K562 (cell line): ENCODE data around the gene CPLX3. TPM values are rescaled to one million over a fixed set of nuclear protein-coding genes. Genes with fewer than 3 reads are reported as not detected.
A peak's percentile ranks its signal among the peaks of the same experiment; 100 is the strongest.

ENCODE experiments used
- ADNP ChIP-seq: fragments of 200-800 bp; sonication (Bioruptor generic); IDR thresholded peaks from 2 replicates; pipeline ENCODE4 v1.6.1; 2016; ENCODE audit warnings: missing genetic modification characterization, missing compliant biosample characterization
- BCLAF1 ChIP-seq, 2 experiments: fragments of 450-650 bp in 1 of 2; IDR thresholded peaks; 2 replicates each; pipeline ENCODE4 v1.6.1; 2011 to 2017; ENCODE audit warnings: low read depth in 2 of 2, antibody characterized with exemption in 1 of 2, borderline replicate concordance in 1 of 2, low read length in 1 of 2, mild to moderate bottlenecking in 1 of 2, mixed read lengths in 1 of 2; ENCODE audit not compliant: control insufficient read depth in 1 of 2
- DPF2 ChIP-seq: fragments of 450-650 bp; IDR thresholded peaks from 2 replicates; pipeline ENCODE4 v1.6.1; 2016
- HDGF ChIP-seq: fragments of 450-650 bp; IDR thresholded peaks from 2 replicates; pipeline ENCODE4 v1.6.1; 2016
- HINFP ChIP-seq: fragments of 450-650 bp; conservative IDR thresholded peaks from 2 replicates; pipeline ENCODE4 v1.6.1; 2016; ENCODE audit warnings: missing genetic modification characterization, low read depth, mild to moderate bottlenecking, control low read depth, missing compliant biosample characterization
- MAFF ChIP-seq: IDR thresholded peaks from 2 replicates; pipeline ENCODE4 v1.6.1; 2012; ENCODE audit warnings: low read length, improper control_type of control experiment
- MTA1 ChIP-seq: fragments of 450-650 bp; IDR thresholded peaks from 2 replicates; pipeline ENCODE4 v1.6.1; 2017; ENCODE audit warnings: borderline replicate concordance
- NR1H2 ChIP-seq: sonication (generic); formaldehyde crosslinking; IDR thresholded peaks from 2 replicates; pipeline ENCODE4 v1.4.0; 2020; ENCODE audit warnings: mild to moderate bottlenecking, missing genetic modification reagents
- RHOXF2B ChIP-seq: fragments of 250-450 bp; sonication (Bioruptor Pico); conservative IDR thresholded peaks from 2 replicates; pipeline ENCODE4 v1.5.1; 2021
- SMARCE1 ChIP-seq: fragments of 450-650 bp; IDR thresholded peaks from 2 replicates; pipeline ENCODE4 v1.7.1; 2016; ENCODE audit warnings: mild to moderate bottlenecking
- SNIP1 ChIP-seq: fragments of 450-650 bp; IDR thresholded peaks from 2 replicates; pipeline ENCODE4 v1.7.1; 2017; ENCODE audit warnings: low read depth, mild to moderate bottlenecking
- SNRNP70 ChIP-seq: fragments of 200-400 bp; formaldehyde crosslinking; optimal IDR thresholded peaks from 2 replicates; pipeline ENCODE3; 2017; ENCODE audit warnings: low read depth, low read length
- SRF ChIP-seq, 2 experiments: fragments of 250-450, 450-650 bp in 1 of 2; sonication (Bioruptor Pico) in 1 of 2; sonication (generic) in 1 of 2; formaldehyde crosslinking; IDR thresholded peaks; 2 replicates each; pipeline versions ENCODE4 v1.5.0 to v1.5.1; 2020 to 2022; ENCODE audit warnings: mild to moderate bottlenecking in 1 of 2, missing genetic modification reagents in 1 of 2
- TSC22D4 ChIP-seq: fragments of 450-650 bp; IDR thresholded peaks from 2 replicates; pipeline ENCODE4 v1.6.1; 2016; ENCODE audit warnings: missing genetic modification characterization, missing biosample characterization, control low read depth
- XRCC5 ChIP-seq: fragments of 200-400 bp; formaldehyde crosslinking; IDR thresholded peaks from 2 replicates; pipeline ENCODE4 v1.6.1; 2017; ENCODE audit warnings: low read depth, mild to moderate bottlenecking, low read length
- ZBTB26 ChIP-seq: fragments of 450-650 bp; formaldehyde crosslinking; IDR thresholded peaks from 2 replicates; pipeline ENCODE4 v1.4.0; 2022; ENCODE audit warnings: missing genetic modification characterization
- ZFP36 ChIP-seq: fragments of 150-350 bp; IDR thresholded peaks from 2 replicates; pipeline ENCODE4 v1.6.1; 2018; ENCODE audit warnings: low read length, low read depth; ENCODE audit not compliant: partially characterized antibody
- ZNF175 ChIP-seq: fragments of 200-800 bp; sonication (Bioruptor generic); IDR thresholded peaks from 2 replicates; pipeline ENCODE4 v1.6.1; 2016; ENCODE audit warnings: low read depth, mild to moderate bottlenecking, missing genetic modification characterization, missing compliant biosample characterization
- ZNF184 ChIP-seq: sonication (generic); formaldehyde crosslinking; IDR thresholded peaks from 2 replicates; pipeline ENCODE4 v1.5.0; 2020; ENCODE audit warnings: missing genetic modification reagents
- ZNF717 ChIP-seq: fragments of 250-450 bp; sonication (Bioruptor Pico); IDR thresholded peaks from 2 replicates; pipeline ENCODE4 v1.5.0; 2021
- ZNF740 ChIP-seq, 3 experiments: fragments of 200-800 bp in 1 of 3; sonication (Bioruptor generic) in 1 of 3; sonication (generic) in 1 of 3; formaldehyde crosslinking in 1 of 3; IDR thresholded peaks; 2 replicates each; pipeline versions ENCODE4 v1.6.1 to v1.8.0; 2016 to 2022; ENCODE audit warnings: mild to moderate bottlenecking in 2 of 3, missing compliant biosample characterization in 2 of 3, missing genetic modification characterization in 2 of 3, missing genetic modification reagents in 1 of 3
- ZNF764 ChIP-seq: fragments of 250-450 bp; sonication (Bioruptor Pico); IDR thresholded peaks from 2 replicates; pipeline ENCODE4 v1.4.0; 2020; ENCODE audit warnings: low read depth, mild to moderate bottlenecking, moderate library complexity
- ZNF830 ChIP-seq: fragments of 250-450 bp; sonication (Bioruptor Pico); IDR thresholded peaks from 2 replicates; pipeline ENCODE4 v1.5.0; 2021; ENCODE audit warnings: mild to moderate bottlenecking
- polyA plus RNA-seq, 8 experiments: library from polyadenylated mRNA; depleted of rRNA in 4 of 8; stranded (reverse) in 5 of 8; unstranded in 3 of 8; fragments of >200 nt; fragmentation: Nextera tagmentation in 2 of 8; fragmentation: Illumina TruSeq in 1 of 8; extraction: Ambion mirVana in 2 of 8; extraction: Trizol in 1 of 8; gene quantifications; 2 replicates each; pipeline versions ENCODE4 v1.2.1 to v1.2.3, GENCODE V29; 2011 to 2014; ENCODE audit warnings: inconsistent platforms in 1 of 8, missing spikeins in 1 of 8
- total RNA-seq, 7 experiments: library from RNA; depleted of rRNA in 6 of 7; stranded (reverse); fragments of >200 nt in 6 of 7; fragmentation: Illumina TruSeq in 2 of 7; extraction: Trizol in 2 of 7; gene quantifications; 2 replicates each; pipeline versions ENCODE4 v1.2.1 to v1.2.3, GENCODE V29; 2011 to 2021; ENCODE audit warnings: low replicate concordance in 1 of 7

CPLX3 gene
- total and polyA plus RNA-seq, 9 of the 15 experiments (the other 6 are each of a cell fraction or from before 2014, with no cell fraction given) = not detected

- TF ChIP-seq ZNF830 (CRISPR knock-in tag) = no peak
- no peak for TF ChIP-seq HINFP (tag)
- no peak for TF ChIP-seq ZNF717
- peak; percentile 93 for TF ChIP-seq ZNF740 (CRISPR knock-in tag; IDR thresholded peaks at IDR 0.05)
- peak in 1 of 2 experiments; percentile 97; a peak in 2 of 4 replicates for TF ChIP-seq ZNF740 (tag; IDR thresholded peaks at IDR 0.05)
- TF ChIP-seq HDGF = no peak
- TF ChIP-seq ZFP36 = no peak
- no peak for TF ChIP-seq DPF2
- no peak for TF ChIP-seq RHOXF2B (CRISPR knock-in tag)
- no peak for TF ChIP-seq SMARCE1
- no peak for TF ChIP-seq NR1H2 (CRISPR knock-in tag)
- TF ChIP-seq SRF (CRISPR knock-in tag; IDR thresholded peaks at IDR 0.05) = peak in 1 of 2 experiments; percentile 37; a peak in 1 of 4 replicates
- TF ChIP-seq ZNF175 = no peak
- TF ChIP-seq SNRNP70 = no peak
- no peak for TF ChIP-seq ZNF764 (CRISPR knock-in tag)
- no peak for TF ChIP-seq ADNP (tag)
- TF ChIP-seq SNIP1 = no peak
- TF ChIP-seq MTA1 = no peak
- no peak for TF ChIP-seq ZBTB26 (CRISPR knock-in tag)
- TF ChIP-seq MAFF = no peak
- TF ChIP-seq BCLAF1 (IDR thresholded peaks at IDR 0.05; ENCODE audit: borderline replicate concordance in 1 of 2, control insufficient read depth in 1 of 2, low read depth in 2 of 2, low read length in 1 of 2) = no peak
- TF ChIP-seq TSC22D4 = no peak
- TF ChIP-seq ZNF184 (CRISPR knock-in tag) = no peak
- no peak for TF ChIP-seq XRCC5
These were observed 46.8 kb downstream of the CPLX3 start, which contains the start of gene SCAMP2 (continued) for GRCh38 chr15:74873036-74873755.
